NCI-H748 treated with DMSO at 0.1 percent for 48 hours (cell line): ENCODE measurements around the gene SAMD11.
"Not testable (repeated sequence)": the region's sequence is repeated elsewhere in the genome, so short reads cannot be mapped to it uniquely, and the experiment has no call there.

Experiments
- DNase-seq: peaks from one replicate; lab custom pipeline; 2025; lab: John Stamatoyannopoulos, UW

Gene SAMD11

DNA sequence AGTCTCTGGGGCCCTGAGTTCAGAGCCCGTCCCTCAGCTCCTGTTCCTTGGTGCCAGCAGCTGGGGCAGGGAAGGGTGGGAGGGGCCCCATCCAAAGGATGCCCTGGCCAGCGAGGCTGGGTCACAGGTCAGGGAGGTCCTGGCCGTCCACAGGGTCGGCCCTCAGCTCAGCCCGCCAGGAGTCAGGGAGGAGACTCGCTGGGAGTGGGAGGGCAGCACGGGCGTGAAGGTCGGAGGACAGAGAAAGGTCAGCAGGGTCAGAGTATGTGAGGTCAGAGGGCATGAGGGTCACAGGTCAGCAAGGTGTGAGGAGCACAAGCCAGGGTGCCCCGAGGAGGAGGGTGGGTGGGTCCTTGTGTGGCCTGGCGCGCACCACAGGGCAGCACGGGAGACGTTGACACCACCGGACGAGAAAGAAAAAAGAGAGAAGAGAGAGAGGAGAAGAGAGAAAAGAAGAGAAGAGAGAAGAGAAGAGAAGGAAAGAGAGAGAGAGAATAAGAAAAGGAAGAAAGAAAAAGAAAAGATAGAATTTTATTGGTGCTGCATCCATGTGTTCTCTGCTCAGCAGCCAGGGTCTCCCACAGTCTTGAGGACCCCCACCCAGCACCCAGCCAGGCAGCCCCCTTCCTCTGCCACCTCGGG, 51.1 kb downstream of the SAMD11 start:
- no peak for DNase-seq

DNA sequence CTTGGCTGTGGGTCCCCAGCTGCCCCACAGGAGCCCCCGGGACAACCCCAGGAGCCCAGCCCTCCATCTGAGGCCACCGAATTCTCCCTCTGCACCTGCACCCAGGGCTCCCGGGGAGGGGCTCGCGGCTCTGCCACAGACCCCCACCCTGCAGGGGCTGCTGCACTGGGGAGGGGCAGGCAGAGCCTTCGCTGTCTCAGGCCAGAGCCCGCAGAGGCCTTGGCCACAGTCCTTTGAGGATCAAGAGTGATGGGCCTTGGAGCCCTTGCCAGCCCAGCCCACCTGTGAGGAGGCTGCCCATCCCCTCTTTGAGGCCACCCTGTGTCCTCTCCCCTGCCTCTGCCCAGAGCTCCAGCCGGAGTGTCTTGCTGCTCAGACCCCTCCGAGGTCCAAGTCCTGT, 51.6 kb downstream of the SAMD11 start:
- DNase-seq, result no peak

DNA sequence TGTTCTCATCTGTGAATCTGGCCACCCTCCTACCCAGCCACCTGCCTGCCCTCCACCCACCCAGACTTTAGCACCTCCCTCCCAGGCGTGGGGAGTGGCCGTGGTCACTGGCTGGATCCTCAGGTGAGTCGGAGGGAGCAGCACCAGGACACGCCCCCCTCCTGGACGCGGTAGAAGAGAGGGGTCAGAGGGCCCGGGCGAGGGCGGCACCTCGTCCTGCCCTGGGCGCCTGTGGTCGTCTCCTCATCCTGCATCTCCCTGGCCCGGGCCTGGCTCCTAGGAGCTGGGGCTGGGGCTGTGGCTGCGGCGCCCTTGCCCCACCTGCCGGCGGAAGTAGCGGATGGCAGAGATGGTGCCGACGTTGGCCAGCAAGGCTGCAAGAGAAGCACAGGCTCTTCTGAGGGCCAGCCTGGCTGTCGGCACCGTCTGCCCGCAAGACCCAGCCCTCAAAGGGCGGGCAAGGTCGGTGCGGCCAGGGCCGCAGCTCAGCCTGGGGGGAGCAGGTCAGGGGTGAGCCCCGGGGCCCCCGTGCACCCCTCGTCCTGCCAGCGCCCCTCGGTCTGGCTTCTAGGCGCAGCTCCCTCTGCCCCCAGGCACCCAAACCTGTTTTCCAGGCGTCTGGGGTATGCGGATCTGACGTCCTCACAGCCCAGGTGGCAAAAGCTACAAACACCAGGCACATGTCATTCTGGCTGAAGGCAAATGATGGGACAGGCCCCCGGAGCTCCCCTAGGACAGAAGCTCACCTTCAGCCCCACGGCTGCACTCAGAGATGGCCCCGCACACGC, 52.4 kb downstream of the SAMD11 start:
- peak; percentile 47 for DNase-seq

DNA sequence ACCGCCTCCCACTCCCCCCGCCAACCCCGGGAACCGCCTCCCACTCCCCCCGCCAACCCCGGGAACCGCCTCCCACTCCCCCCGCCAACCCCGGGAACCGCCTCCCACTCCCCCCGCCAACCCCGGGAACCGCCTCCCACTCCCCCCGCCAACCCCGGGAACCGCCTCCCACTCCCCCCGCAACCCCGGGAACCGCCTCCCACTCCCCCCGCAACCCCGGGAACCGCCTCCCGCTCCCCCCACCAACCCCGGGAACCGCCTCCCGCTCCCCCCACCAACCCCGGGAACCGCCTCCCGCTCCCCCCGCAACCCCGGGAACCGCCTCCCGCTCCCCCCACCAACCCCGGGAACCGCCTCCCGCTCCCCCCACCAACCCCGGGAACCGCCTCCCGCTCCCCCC, 53.1 kb downstream of the SAMD11 start:
- not testable (repeated sequence) for DNase-seq

DNA sequence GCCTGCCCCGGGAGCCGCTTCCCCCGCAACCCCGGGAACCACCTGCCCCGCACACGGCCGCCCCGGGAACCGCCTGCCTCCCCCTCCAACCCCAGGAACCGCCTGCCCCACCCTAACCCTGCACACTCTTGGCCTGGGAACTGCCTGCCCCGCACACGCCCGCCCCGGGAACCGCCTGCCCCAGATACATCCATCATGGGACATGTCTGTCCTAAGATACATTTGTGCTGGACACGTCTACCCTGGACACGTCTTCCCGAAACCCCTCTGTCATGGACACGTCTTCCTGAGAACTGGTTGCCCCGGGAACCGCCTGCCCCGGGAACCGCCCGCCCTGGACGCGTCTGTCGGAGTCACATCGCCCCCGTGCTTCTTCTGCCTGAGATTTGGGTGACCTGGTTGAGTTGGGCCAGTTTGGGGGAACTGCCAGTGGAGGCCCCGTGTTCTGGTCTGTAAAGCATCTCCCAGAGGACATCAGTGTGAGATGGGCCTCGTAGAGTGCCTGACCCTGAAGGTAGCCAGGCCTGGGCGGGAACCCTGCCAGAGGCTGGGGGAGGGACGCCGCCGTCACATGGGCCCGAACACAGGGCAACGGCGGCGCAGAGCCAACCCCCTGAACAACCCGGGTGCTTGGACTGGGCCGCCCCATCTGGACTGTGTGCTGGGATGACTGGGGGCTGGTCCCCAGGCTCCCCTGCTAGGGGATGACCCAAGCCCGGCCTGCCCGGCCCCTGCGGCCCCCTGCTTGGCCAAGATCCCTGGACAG, 54.5 kb downstream of the SAMD11 start:
- DNase-seq, result no peak

DNA sequence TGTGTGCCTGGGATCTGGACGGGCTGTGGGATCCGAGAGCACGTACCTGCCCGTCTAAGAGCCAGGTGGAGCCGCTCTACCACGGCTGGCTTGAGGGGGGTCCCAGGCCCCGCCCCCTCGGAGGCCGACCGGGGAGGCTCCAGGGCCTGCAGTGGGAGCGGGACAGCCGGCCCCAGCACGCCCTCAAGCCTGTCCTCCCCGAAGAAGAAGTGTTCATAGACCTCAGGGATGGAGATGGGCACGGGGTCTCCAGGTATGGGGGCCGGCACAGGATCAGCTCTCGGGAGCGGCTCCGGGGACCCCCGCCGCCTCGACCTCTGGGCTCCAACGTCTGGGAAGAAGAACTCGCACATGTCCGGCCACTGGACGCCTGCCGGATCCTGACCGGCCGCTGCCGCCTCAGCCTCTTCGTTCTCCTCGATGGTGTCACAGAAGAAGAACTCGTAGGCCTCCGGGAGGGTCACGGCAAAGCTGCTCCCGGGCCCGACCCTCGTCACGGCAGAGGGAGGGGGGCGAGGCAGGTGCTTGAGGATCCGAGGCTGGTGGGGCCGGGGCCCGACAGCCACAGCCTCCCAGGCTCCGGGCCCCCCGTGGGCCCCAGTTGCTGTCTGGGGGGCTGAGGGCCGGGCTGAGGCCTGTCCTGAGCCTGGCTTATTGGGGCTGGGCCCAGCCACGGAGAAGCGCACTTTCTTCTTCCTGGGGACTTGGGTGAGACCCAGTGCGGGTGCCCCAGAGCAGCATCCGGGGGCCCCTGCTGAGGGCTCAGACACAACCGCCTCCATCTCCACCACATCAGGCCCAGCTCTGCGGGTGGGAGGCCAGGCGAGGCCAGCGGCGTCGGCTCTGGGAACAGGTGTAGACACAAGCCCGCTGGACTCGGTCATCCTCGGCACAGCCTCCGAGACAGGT, 55.4 kb downstream of the SAMD11 start:
- DNase-seq, result no peak

DNA sequence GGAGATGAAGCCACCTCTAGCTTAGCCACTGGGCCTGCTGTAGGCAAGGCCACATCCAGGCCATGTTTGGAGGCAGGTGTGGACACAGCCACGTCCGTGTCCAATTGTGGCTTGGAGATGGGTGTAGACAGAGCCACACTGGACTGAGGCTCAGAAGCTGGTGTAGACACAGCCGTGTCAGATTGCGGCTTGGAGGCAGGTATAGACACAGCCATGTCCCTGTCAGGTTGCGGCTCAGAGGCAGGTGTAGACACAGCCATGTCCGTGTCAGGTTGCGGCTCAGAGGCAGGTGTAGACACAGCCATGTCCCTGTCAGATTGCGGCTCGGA, 56.0 kb downstream of the SAMD11 start:
- no peak for DNase-seq

DNA sequence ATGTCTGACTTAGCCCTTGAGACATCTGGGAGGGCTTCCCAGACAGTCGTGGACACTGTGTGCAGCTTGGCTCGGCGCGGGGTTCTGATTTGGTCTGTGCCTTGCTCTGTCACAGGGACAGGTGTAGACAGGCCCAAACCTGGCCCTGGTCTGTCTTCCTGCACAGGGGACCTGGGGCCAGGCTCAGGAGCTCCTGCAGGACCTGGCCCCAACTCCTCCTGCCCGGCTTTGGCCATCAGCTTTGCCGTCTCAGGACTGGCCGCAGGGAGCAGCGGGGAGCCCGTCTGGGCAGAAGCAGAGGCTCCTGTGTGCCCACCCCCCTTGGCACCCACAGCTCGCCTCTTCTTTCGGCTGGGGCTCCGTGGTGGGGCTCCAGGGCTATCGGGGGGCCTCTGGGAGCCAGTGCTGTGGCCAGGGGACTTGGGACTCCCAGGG, 56.4 kb downstream of the SAMD11 start:
- no peak for DNase-seq

DNA sequence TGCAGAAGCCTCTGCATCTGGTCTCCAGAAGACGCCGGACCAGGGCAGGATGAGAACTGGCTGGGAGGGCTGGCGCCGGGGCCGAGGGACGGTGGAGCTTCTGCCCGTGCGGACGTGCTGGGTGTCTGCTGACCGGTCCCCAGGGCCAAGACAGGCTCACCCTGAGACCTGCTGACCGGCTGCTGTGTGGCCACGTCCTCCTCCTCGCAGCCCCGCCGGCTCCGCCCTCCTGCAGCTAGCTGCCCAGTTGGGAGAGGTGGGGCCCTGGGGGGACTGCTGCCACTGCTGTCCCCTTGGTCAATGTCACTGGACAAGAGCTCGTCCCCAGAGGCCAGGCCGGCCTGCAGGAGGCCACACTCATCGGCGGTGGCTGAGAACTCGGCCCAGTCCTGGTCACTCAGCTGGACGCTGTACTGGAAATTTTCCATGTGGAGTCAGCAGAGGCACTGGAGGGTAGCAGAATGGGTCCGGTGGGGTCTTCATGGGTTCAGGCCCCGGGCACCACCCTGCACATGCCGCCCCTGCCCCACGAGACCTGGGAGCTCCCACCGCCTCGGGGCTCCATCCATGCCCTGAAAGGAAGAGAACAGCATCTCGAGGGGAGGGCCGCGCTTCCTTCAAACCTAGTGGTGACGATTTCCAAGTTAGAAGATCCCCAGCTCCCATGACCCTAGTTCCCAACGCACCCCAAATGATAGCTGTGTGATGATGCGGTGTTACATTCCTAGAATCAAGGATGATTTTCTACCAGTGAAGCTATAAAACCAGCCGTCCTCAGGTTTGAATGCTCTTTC, 57.1 kb downstream of the SAMD11 start:
- DNase-seq, result no peak

DNA sequence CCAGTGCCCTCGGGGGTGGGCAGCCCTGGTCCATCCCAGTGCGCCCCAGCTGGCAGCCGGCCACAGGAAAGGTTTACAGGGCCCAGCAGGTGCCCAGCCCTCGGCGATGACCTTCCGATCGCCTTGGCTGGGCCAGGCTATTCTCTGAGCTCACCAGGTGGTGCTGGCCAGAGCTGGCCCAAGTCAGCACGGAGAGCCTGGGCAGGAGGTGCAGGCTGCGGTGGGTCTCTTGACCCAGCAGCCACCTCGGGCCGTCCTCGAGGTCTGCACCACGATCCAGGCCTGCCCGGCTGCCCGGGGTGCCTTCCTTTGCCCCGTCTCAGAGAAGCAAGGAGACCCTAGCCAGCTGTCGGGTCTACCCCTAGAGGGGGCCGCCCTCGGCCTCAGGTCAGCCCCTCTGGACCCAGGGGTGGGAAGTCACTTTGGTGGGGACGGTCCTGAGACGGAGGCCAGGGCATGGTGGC, 57.8 kb downstream of the SAMD11 start:
- DNase-seq, result no peak

DNA sequence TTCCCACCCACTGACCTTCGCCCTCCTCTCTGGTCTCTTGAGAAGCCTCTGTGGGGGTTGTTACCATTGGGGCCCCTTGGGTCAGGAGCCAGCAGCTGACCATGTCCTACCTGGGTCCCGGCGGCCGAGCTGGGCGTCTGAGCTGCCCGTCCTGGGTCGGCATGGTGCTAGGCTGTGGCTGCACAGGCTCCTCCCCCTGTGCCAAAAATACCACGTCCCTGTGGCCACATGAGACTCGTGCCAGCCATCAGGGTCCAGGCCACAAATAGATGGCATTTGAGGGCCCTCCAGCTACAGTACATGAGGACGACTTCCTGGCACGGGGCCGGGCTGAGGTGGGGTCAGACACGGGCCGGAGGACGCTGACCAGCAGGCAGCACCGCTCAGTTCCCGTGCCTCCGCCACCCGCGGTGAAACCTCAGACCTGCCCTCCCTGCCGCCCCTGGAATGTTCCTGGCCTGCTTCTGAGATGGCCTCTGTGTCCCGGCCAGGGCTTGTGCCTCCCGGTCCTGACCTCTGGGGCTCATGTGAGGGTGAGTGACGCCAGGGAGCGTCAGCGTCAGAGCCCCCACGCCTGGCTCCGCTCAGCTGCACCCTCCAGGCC, 58.3 kb downstream of the SAMD11 start, which contains the start of gene PERM1:
Gene PERM1, minus strand, starts transcription at position 139 of the 604 bp plus-strand sequence. CDS start 1,064 bp downstream, outside the sequence.
- DNase-seq, result no peak

DNA sequence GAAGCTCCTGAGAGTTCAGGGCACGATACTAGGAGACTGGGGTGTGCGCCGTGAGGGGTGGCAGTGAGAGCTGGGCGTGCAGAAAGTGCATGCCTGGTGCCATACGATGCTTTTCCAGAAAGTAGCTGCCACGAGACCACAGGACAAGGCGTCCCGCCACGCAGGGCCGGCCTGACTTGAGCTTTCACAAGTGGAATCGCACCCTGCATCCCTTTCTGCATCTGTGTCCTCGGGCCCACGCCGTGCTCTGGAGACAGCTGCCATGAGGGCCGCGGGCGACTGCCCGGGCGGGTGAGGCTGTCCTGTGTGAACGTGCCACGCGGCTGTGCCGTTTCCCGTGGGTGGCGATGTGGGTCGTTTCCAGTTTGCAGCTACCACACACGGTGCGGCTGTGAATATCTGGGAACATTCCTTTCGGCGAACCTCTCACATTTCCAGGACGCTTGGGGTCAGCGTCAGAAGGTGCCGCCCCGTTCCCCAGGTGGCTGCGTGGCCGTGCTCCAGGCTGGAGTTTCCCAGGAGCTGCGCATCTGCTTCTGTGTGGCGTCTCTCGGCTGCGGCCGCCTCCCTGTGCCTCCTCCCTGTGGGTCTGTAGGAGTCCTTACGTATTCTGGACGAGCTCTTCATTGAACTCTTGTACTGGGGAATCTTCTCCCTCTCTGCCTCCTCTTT, 59.2 kb downstream of the SAMD11 start:
- DNase-seq, result no peak

DNA sequence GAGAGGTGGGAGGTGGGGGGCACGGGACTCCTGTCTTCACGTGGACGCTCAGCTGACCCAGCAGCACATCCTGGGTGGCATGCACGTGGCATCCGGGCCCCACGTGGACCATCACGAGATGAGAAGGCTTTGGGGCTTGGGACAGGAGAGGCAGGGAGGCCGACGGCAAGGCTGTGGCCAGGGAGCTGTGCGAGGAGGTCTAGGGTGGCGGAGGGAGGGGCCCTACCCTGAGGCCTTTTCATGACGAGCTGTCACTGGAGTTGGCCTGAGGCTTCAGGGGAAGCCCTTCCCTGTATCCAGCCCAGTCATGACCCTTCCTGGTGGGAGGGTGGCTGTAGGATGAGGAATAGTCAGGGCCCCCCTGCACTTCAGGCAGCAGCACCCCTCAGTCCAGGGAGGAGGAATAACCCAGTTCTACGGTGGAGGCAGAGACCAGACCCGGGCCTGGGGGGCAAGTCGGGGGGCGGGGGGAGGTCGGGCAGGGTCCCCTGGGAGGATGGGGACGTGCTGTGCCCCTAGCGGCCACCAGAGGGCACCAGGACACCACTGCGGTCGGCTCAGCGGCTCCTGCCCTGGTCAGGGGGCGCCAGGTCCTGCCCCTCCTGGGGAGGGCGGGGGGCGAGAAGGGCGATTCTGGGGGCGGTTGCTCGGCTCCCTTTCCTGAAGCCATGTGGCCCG, 60.2 kb downstream of the SAMD11 start:
- no peak for DNase-seq

DNA sequence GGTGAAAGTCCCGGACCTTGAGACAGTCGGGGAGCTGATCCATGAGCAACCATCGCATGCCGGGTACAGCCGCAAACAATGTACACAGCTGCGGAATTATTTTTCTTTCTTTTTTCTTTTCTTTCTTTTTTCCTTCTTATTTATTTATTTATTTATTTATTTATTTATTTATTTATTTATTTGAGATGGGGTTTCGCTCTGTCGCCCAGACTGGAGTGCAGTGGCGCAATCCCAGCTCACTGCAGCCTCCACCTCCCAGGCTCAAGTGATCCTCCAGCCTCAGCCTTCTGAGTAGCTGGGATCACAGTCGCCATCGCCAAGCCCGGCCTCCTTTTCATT, 60.7 kb downstream of the SAMD11 start:
- DNase-seq, result no peak

DNA sequence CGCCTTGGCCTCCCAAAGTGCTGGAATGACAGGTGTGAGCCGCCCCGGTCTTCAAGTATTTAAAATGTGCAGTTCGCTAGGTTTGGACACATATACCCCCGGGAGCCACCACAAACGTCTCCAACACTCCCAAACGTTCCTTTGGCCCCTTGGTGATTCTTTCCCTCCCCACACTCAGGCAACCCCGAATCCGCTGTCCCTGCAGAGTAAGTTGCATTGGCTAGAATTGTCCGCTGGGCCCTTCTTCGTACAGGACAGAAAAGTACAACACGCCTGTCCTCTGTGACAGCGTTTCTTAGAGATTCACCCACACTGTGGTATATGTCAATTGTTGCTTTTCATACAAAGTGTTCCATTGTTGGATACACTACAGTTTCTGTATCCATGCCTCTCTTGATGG, 61.4 kb downstream of the SAMD11 start:
- no peak for DNase-seq

DNA sequence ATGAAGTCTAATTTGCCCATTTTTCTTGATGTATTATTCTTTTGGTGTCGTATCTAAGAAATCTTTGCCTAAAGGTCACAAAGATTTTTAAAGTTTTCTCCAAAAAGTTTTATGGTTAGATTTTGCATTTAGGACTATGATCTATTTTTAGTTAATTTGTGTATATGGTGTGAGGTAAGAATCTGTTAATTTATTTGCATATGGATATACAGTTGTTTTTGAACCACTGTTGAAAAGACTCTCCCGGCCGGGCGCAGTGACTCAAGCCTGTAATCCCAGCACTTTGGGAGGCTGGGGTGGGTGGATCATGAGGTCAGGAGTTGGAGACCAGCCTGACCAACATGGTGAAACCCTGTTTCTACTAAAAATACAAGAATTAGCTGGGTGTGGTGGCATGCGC, 64.3 kb downstream of the SAMD11 start:
- not testable (repeated sequence) for DNase-seq

DNA sequence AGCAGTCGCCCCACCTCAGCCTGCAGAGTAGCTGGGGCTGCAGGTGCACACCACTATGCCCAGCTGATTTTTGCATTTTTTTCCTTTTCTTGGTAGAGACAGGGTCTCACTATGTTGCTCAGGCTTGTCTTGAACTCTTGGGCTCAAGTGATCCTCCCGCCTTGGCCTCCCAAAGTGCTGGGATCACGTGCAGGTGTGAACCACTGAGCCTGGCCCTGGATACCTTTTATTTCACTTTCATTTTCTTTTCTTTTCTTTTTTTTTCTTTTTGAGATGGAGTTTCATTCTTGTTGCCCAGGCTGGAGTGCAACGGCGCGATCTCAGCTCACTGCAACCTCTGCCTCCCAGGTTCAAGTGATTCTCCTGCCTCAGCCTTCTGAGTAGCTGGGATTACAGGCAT, 67.6 kb downstream of the SAMD11 start:
- not testable (repeated sequence) for DNase-seq

DNA sequence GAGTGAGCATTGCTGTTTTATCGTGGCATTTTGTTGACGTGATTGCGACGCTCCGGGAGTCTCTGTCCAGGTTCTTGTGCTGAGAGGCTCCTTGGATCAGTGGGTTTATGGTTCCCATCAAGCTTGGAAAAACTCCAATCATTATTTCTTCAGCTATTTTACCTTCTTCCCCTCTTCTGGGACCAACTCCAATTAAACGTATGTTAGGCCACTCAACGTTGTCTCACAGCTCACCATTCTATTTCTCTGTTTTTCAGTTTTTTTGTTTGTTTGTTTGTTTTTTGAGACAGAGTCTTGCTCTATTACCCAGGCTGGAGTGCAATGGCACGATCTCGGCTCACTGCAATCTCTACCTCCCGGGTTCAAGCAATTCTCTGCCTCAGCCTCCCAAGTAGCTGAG, 68.2 kb downstream of the SAMD11 start:
- no peak for DNase-seq

DNA sequence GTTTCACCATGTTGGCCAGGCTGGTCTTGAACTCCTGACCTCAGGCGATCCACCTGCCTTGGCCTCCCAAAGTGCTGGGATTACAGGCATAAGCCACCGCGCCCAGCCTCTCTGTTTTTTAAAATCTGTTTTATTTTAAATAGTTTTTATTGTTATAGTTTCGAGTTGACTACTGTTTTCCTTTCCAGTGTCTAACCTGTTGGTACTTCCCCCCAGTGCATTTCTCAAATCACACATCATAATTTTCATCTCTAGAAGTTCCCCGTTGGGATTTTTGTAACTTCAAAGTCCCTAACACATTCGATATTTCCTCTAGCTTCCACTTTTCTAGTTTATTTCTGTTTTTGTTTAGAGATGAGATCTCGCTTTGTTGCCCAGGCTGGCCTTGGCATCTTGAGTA, 68.6 kb downstream of the SAMD11 start:
- no peak for DNase-seq
